ENCODE results near the gene CHKA.
A peak's percentile ranks its signal among the peaks of the same experiment; 100 is the strongest.

Gene CHKA

GRCh38 chr11:68014947-68015447 is 106.2 kb downstream of the CHKA start:
- no peak overlapping the region for H3K4me3 ChIP-seq (ENCODE audit: low read depth, low read length)
- TF ChIP-seq CTCF (IDR thresholded peaks at IDR 0.05; ENCODE audit: low read depth, low read length) = no peak

- no peak overlapping the region for H3K4me3 ChIP-seq (ENCODE audit: low read depth, low read length)
- TF ChIP-seq CTCF (IDR thresholded peaks at IDR 0.05; ENCODE audit: low read depth, low read length) = no peak
Measured at GRCh38 chr11:68014157-68014946, 106.8 kb downstream of the CHKA start.

GRCh38 chr11:68013611-68014156 is 107.5 kb downstream of the CHKA start:
- TF ChIP-seq CTCF (IDR thresholded peaks at IDR 0.05; ENCODE audit: low read depth, low read length) = no peak
- H3K4me3 ChIP-seq (ENCODE audit: low read depth, low read length) = no peak overlapping the region

GRCh38 chr11:68012843-68013610 is 108.2 kb downstream of the CHKA start:
- TF ChIP-seq CTCF (IDR thresholded peaks at IDR 0.05; ENCODE audit: low read depth, low read length) = no peak
- H3K4me3 ChIP-seq (ENCODE audit: low read depth, low read length) = no peak overlapping the region

DNA sequence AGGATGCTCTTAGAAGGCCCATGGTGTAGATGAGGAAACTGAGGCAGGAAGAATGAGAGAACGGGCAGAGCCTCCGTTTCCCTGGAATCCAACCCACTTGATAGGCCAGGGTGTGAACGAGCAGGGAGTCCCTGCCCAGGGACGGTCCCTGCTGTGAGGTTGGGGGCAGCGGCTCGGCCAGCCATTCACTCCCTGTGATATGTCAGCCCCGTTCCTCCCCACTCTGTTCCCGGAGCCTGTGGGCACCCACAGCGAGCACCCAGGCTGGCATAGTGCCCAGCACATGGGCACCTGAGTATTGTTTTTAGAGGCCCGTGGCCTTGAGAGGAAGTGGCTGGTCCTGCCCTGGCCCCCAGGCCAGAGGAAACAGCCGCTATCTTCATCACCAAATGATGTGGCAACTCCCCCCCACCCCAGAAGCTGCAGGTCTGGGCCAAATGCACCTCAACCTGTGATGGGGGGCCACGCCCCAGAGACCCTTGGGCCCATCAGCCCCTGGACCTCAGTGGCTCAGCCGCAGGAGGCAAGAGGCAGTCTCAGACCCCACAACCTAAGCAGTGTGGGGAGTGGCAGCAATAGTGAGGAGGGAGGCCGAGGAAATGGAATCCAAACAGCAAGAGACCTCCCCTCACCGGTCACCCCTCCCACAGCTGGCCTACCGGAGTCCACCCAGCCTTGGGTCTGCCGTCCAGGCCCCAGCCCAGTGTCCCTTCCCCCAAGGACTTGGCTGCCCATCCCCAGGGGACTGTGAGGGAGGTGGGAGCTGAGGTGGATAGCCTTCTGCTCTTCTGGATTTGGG is 108.9 kb downstream of the CHKA start:
- H3K4me3 ChIP-seq (ENCODE audit: low read depth, low read length) = no peak overlapping the region
- no peak for TF ChIP-seq CTCF (IDR thresholded peaks at IDR 0.05; ENCODE audit: low read depth, low read length)

GRCh38 chr11:68011051-68011943 is 109.9 kb downstream of the CHKA start:
- peak overlapping the region; percentile 55 for H3K4me3 ChIP-seq (ENCODE audit: low read depth, low read length)
- TF ChIP-seq CTCF (IDR thresholded peaks at IDR 0.05; ENCODE audit: low read depth, low read length) = no peak
